K562 (cell line): ENCODE measurements around the gene ETV7. TPM values are rescaled to one million over a fixed set of nuclear protein-coding genes. Genes with fewer than 3 reads are reported as not detected.
A peak's percentile ranks its signal among the peaks of the same experiment; 100 is the strongest.

Source experiments
- ATAC-seq: fragments of 200-7000 bp; cut with Tn5 transposase; 3 replicates; pipeline ENCODE4 v1.9.1; 2020; ENCODE audit warnings: moderate library complexity
- BruUV-seq: library from RNA; stranded (reverse); fragments of 400-500 nt; replicated peaks from 2 replicates; lab custom pipeline; 2021; lab: Mats Ljungman, UMichigan
- CTCF ChIA-PET: fragments of 300-600 bp; formaldehyde crosslinking; extraction: SDS; loops from one replicate; lab custom pipeline; 2021; ENCODE audit warnings: low intra/inter-chr PET ratio; lab: Yijun Ruan, JAX
- POLR2A ChIA-PET: fragments of 300-600, 350-650 bp; sonication (Branson Sonifier 250); formaldehyde crosslinking; extraction: SDS; loops from one replicate; lab custom pipeline; 2021; ENCODE audit warnings: antibody characterized with exemption, inconsistent platforms; lab: Yijun Ruan, JAX
- DNase-seq, 4 experiments: peaks; one replicate each; pipeline versions ENCODE4 v3.0.0 to v3.0.0-alpha.2; 2011 to 2018; ENCODE audit warnings: low spot score in 3 of 4, mixed read lengths in 3 of 4; ENCODE audit errors: extremely low read depth in 1 of 4
- FAIRE-seq: peaks from 2 replicates; lab custom pipeline; 2011; peaks lifted over from hg19 to GRCh38; lab: Jason Lieb, UNC
- H2AFZ ChIP-seq: 2 replicates; pipeline ENCODE4 v1.6.0; 2011; ENCODE audit warnings: low read depth, low read length, control low read depth, inconsistent platforms
- H3K27ac ChIP-seq: fragments of 200-600 bp; 3 replicates; pipeline ENCODE4 v1.8.0; 2011; ENCODE audit warnings: low read depth, mild to moderate bottlenecking, control low read depth, inconsistent platforms, low read length, moderate library complexity, mixed read lengths; ENCODE audit errors: extremely low read depth
- H3K27me3 ChIP-seq, 2 experiments: fragments of 300-600 bp in 1 of 2; 2 replicates in 1 of 2; 3 replicates in 1 of 2; pipeline versions ENCODE4 v1.6.0 to v1.8.0; 2011; ENCODE audit warnings: inconsistent platforms in 2 of 2, low read length in 2 of 2, mild to moderate bottlenecking in 1 of 2, mixed read lengths in 1 of 2, moderate library complexity in 1 of 2; ENCODE audit not compliant: control insufficient read depth in 2 of 2, insufficient read depth in 2 of 2
- H3K36me3 ChIP-seq: fragments of 300-600 bp; 3 replicates; pipeline ENCODE4 v1.8.0; 2011; ENCODE audit warnings: mild to moderate bottlenecking, low read length, inconsistent platforms; ENCODE audit not compliant: control insufficient read depth, insufficient read depth
- H3K4me1 ChIP-seq, 2 experiments: fragments of 200-600 bp in 1 of 2; replicated peaks in 1 of 2; 2 replicates in 1 of 2; 3 replicates in 1 of 2; pipeline versions ENCODE4 v1.5.1 to v1.8.0; 2011; ENCODE audit warnings: inconsistent platforms in 2 of 2, low read length in 2 of 2, mild to moderate bottlenecking in 1 of 2, mixed read lengths in 1 of 2, moderate library complexity in 1 of 2; ENCODE audit not compliant: control insufficient read depth in 2 of 2, insufficient read depth in 2 of 2
- H3K4me2 ChIP-seq: 2 replicates; pipeline ENCODE4 v1.6.1; 2011; ENCODE audit warnings: low read length, control low read depth, inconsistent platforms, mixed read lengths; ENCODE audit not compliant: insufficient read depth
- H3K4me3 ChIP-seq: fragments of 200-600 bp; sonication (generic), shearing (Covaris generic); 2 replicates; pipeline ENCODE4 v1.5.1; 2016; ENCODE audit warnings: control low read depth, inconsistent platforms
- H3K79me2 ChIP-seq: fragments of 200-600 bp; 3 replicates; pipeline ENCODE4 v1.8.0; 2011; ENCODE audit warnings: low read length, inconsistent platforms; ENCODE audit not compliant: control insufficient read depth, insufficient read depth
- H3K9ac ChIP-seq, 2 experiments: 2 replicates each; pipeline versions ENCODE4 v1.6.0 to v1.6.1; 2011; ENCODE audit warnings: low read depth in 2 of 2, low read length in 2 of 2, control low read depth in 1 of 2, inconsistent platforms in 1 of 2, mild to moderate bottlenecking in 1 of 2, mixed read lengths in 1 of 2; ENCODE audit not compliant: insufficient read depth in 1 of 2
- H3K9me1 ChIP-seq: one replicate; pipeline ENCODE4 v1.6.0; 2011; ENCODE audit warnings: inconsistent platforms, mild to moderate bottlenecking, low read length, moderate library complexity; ENCODE audit not compliant: control insufficient read depth, insufficient read depth
- H3K9me3 ChIP-seq: replicated peaks from 2 replicates; pipeline ENCODE4 v1.5.1; 2011; ENCODE audit warnings: low read depth, low read length, inconsistent platforms; ENCODE audit not compliant: control insufficient read depth, insufficient read depth
- H4K20me1 ChIP-seq: replicated peaks from 2 replicates; pipeline ENCODE4 v1.6.1; 2011; ENCODE audit warnings: low read length, inconsistent platforms, mixed read lengths; ENCODE audit not compliant: control insufficient read depth, insufficient read depth
- ADNP ChIP-seq: fragments of 200-800 bp; sonication (Bioruptor generic); IDR thresholded peaks from 2 replicates; pipeline ENCODE4 v1.6.1; 2016; ENCODE audit warnings: missing genetic modification characterization, missing compliant biosample characterization
- CTCFL ChIP-seq: IDR thresholded peaks from 2 replicates; pipeline ENCODE4 v1.6.1; 2011; ENCODE audit warnings: borderline replicate concordance, low read depth, mild to moderate bottlenecking, moderate library complexity, low read length; ENCODE audit not compliant: insufficient read depth, poor library complexity, severe bottlenecking
- ESRRB ChIP-seq: fragments of 250-450 bp; sonication (Bioruptor Pico); IDR thresholded peaks from 2 replicates; pipeline ENCODE4 v1.5.0; 2020; ENCODE audit warnings: mild to moderate bottlenecking, moderate library complexity, borderline replicate concordance
- MEF2D ChIP-seq: conservative IDR thresholded peaks from 2 replicates; pipeline ENCODE4 v1.6.1; 2016; ENCODE audit warnings: low read depth, missing genetic modification characterization, missing compliant biosample characterization
- NELFE ChIP-seq: IDR thresholded peaks from 2 replicates; pipeline ENCODE4 v1.6.1; 2011; ENCODE audit warnings: mild to moderate bottlenecking; ENCODE audit not compliant: insufficient read depth, insufficient read length
- PHF8 ChIP-seq: fragments of 200-600 bp; sonication (generic); IDR thresholded peaks from 2 replicates; pipeline ENCODE4 v1.6.1; 2012; ENCODE audit warnings: mixed run types, mild to moderate bottlenecking, inconsistent platforms, low read length, moderate library complexity, borderline replicate concordance
- RBM25 ChIP-seq: fragments of 200-400 bp; formaldehyde crosslinking; IDR thresholded peaks from 2 replicates; pipeline ENCODE4 v1.6.1; 2018; ENCODE audit warnings: low read length, low read depth, moderate library complexity; ENCODE audit not compliant: severe bottlenecking
- RCOR1 ChIP-seq, 2 experiments: IDR thresholded peaks; 2 replicates each; pipeline ENCODE4 v1.6.1; 2012; ENCODE audit warnings: low read depth in 2 of 2, low read length in 2 of 2, borderline replicate concordance in 1 of 2, improper control_type of control experiment in 1 of 2
- SRSF3 ChIP-seq: fragments of 200-400 bp; formaldehyde crosslinking; IDR thresholded peaks from 2 replicates; pipeline ENCODE4 v1.6.1; 2016; ENCODE audit warnings: mild to moderate bottlenecking, low read length, moderate library complexity; ENCODE audit not compliant: insufficient read depth
- ZNF609 ChIP-seq: sonication (generic); formaldehyde crosslinking; IDR thresholded peaks from 2 replicates; pipeline ENCODE4 v1.8.1; 2023; ENCODE audit warnings: missing genetic modification reagents, mild to moderate bottlenecking, borderline replicate concordance
- WGBS: fragments of 100-300 bp; shearing (Covaris generic); methylation state at CpG from one replicate; pipeline ENCODE4 v1.1.6; 2016; ENCODE audit warnings: low coverage, mixed read lengths; ENCODE audit not compliant: insufficient coverage; ENCODE audit errors: missing lambda C conversion rate; 5-methylcytosine and 5-hydroxymethylcytosine counted together
- in situ Hi-C: fragments of 300-500 bp; cut with MboI; formaldehyde crosslinking; loops from 4 replicates; pipeline ENCODE4 v1.15.0; 2018; ENCODE audit warnings: inconsistent platforms, mixed read lengths
- intact Hi-C: fragments of 100-400 bp; cut with micrococcal nuclease; formaldehyde crosslinking; loops from 2 replicates; pipeline ENCODE4 v1.14.2; 2022
- polyA plus RNA-seq, 8 experiments: library from polyadenylated mRNA; depleted of rRNA in 4 of 8; stranded (reverse) in 5 of 8; unstranded in 3 of 8; fragments of >200 nt; fragmentation: Nextera tagmentation in 2 of 8; fragmentation: Illumina TruSeq in 1 of 8; extraction: Ambion mirVana in 2 of 8; extraction: Trizol in 1 of 8; gene quantifications; 2 replicates each; pipeline versions ENCODE4 v1.2.1 to v1.2.3, GENCODE V29; 2011 to 2014; ENCODE audit warnings: inconsistent platforms in 1 of 8, missing spikeins in 1 of 8
- total RNA-seq, 7 experiments: library from RNA; depleted of rRNA in 6 of 7; stranded (reverse); fragments of >200 nt in 6 of 7; fragmentation: Illumina TruSeq in 2 of 7; extraction: Trizol in 2 of 7; gene quantifications; 2 replicates each; pipeline versions ENCODE4 v1.2.1 to v1.2.3, GENCODE V29; 2011 to 2021; ENCODE audit warnings: low replicate concordance in 1 of 7
- TF ChIP-seq, protein P1 (sequence below): fragments of 200-800 bp; sonication (Bioruptor generic); IDR thresholded peaks from 2 replicates; pipeline ENCODE4 v1.6.1; 2017; ENCODE audit warnings: missing genetic modification characterization, missing compliant biosample characterization

The ETV7 gene
- total and polyA plus RNA-seq, 9 of the 15 experiments (the other 6 are each of a cell fraction or from before 2014, with no cell fraction given) = 0.07 to 0.22 (median 0.14) TPM; not detected in 3

DNA sequence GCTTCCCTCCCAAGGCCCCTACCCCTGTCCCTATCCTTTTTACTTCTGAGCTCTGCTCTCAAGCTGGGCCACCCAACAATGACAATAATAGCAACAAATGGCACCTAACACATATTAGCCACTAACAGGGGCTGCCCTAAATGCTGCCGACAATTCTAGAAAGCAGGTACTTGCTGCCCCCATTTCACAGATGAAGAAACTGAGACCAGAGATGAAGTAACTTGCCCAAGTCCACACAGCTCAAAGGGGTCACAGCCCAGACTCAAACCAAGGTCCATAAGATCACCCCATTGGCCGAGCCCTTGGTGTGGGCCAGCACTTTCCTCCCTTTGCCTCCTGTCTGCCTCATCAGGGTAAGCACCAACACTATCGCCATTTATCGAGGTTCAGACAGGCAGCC is 62.8 kb downstream of the ETV7 start:
- WGBS = 4% methylated on average over 4 of the region's 4 CpGs
- no peaks in the 10 kb centered on the region; the same call in 1 of the 2 replicates for H4K20me1 ChIP-seq
- no peak overlapping the region for H2AFZ ChIP-seq
- H3K36me3 ChIP-seq = no peaks in the 10 kb centered on the region
- H3K4me3 ChIP-seq = no peak overlapping the region
- H3K4me1 ChIP-seq = peaks cover 0 to 5% of the 10 kb centered on the region in 2 experiments; a peak in 2 of 5 replicates
- no peaks in the 10 kb centered on the region for H3K79me2 ChIP-seq
- H3K27ac ChIP-seq = no peak overlapping the region
- BruUV-seq = no TSS peak
- intact Hi-C loops = no loop called here
- H3K9me3 ChIP-seq = no peaks in the 10 kb centered on the region
- no peak overlapping the region for H3K9ac ChIP-seq
- in situ Hi-C loops = no loop called here
- FAIRE-seq (no peak), DNase-seq (no peak), ATAC-seq (no peak)
- ChIA-PET POLR2A (interaction anchor here (1.0 to 1.1 kb wide), 2 partner anchors 14 to 97 kb away, joined by 3 read pairs; no protein-coding TSS in a partner anchor), CTCF (no interaction called here)
- H3K27me3 ChIP-seq = peaks cover 36 to 85% of the 10 kb centered on the region in 2 experiments; a peak in 4 of 5 replicates
- H3K9me1 ChIP-seq = no peaks in the 10 kb centered on the region
- H3K4me2 ChIP-seq = no peak overlapping the region
- no peak for TF ChIP-seq MEF2D
- TF ChIP-seq NELFE = no peak
- peak; percentile 0 for TF ChIP-seq CTCFL
- TF ChIP-seq RBM25 = peak; percentile 86
- TF ChIP-seq ESRRB = no peak
- TF ChIP-seq PHF8 = no peak
- no peak for TF ChIP-seq SRSF3
- TF ChIP-seq ADNP (tag) = 0 out of 2 replicates have a peak, but pooled peaks have one; percentile 31
- 0 out of 4 replicates have a peak, but pooled peaks of 1 of the 2 experiments have one; percentile 14 for TF ChIP-seq RCOR1 (IDR thresholded peaks at IDR 0.05; ENCODE audit: borderline replicate concordance in 1 of 2, low read depth in 2 of 2, low read length in 2 of 2)
- TF ChIP-seq ZNF609 (CRISPR knock-in tag) = no peak
- TF ChIP-seq, protein P1, sequence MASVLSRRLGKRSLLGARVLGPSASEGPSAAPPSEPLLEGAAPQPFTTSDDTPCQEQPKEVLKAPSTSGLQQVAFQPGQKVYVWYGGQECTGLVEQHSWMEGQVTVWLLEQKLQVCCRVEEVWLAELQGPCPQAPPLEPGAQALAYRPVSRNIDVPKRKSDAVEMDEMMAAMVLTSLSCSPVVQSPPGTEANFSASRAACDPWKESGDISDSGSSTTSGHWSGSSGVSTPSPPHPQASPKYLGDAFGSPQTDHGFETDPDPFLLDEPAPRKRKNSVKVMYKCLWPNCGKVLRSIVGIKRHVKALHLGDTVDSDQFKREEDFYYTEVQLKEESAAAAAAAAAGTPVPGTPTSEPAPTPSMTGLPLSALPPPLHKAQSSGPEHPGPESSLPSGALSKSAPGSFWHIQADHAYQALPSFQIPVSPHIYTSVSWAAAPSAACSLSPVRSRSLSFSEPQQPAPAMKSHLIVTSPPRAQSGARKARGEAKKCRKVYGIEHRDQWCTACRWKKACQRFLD = no peak
